GM10248 (cell line): ENCODE measurements around the gene DEPP1.

Source experiments
- CTCF ChIA-PET: fragments of 300-600 bp; sonication (Branson Sonifier 250); formaldehyde crosslinking; extraction: SDS; loops from one replicate; lab custom pipeline; 2021; ENCODE audit warnings: antibody characterized with exemption; lab: Yijun Ruan, JAX
- POLR2A ChIA-PET: fragments of 350-650 bp; sonication (Branson Sonifier 250); formaldehyde crosslinking; extraction: SDS; loops from one replicate; lab custom pipeline; 2020; ENCODE audit warnings: antibody characterized with exemption; lab: Yijun Ruan, JAX
- DNase-seq: peaks from one replicate; pipeline ENCODE4 v3.0.0; 2012; ENCODE audit errors: extremely low spot score
- TF ChIP-seq, protein P1 (sequence below): IDR thresholded peaks from 2 replicates; pipeline ENCODE4 v1.5.1; 2012; ENCODE audit warnings: mild to moderate bottlenecking, low read depth; ENCODE audit errors: extremely low read depth, missing control alignments, control extremely low read depth

Gene DEPP1

DNA sequence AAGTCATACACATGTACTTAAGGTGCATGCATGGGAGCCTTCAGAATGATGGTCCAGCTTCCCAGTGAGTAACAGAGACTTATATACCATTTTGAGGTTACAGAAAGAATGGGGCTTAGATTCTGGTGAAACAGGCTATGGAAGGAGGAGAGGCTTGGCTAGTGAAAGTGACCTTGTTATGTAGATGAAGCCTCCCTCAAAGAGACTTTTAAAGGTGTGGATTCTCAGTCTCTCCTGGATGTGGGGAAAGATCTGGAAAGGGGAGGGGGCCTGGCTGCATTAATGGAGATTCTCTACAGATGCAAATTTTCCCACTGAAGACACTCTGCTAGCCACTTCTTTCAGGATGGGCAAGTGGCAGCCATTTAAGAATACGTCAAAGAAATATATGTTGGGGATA is 13.5 kb downstream of the DEPP1 start:
- ChIA-PET CTCF (interaction anchor here (1.7 to 14.0 kb wide), 5 partner anchors 8 to 31 kb away, joined by 4 to 151 read pairs (median 114); partner anchors contain the start of genes DEPP1 and RASSF4), POLR2A (interaction anchor here (2.0 kb wide), 1 partner anchor 13 kb away, joined by 10 read pairs; the partner anchor contains the start of gene DEPP1)
- TF ChIP-seq, protein P1, sequence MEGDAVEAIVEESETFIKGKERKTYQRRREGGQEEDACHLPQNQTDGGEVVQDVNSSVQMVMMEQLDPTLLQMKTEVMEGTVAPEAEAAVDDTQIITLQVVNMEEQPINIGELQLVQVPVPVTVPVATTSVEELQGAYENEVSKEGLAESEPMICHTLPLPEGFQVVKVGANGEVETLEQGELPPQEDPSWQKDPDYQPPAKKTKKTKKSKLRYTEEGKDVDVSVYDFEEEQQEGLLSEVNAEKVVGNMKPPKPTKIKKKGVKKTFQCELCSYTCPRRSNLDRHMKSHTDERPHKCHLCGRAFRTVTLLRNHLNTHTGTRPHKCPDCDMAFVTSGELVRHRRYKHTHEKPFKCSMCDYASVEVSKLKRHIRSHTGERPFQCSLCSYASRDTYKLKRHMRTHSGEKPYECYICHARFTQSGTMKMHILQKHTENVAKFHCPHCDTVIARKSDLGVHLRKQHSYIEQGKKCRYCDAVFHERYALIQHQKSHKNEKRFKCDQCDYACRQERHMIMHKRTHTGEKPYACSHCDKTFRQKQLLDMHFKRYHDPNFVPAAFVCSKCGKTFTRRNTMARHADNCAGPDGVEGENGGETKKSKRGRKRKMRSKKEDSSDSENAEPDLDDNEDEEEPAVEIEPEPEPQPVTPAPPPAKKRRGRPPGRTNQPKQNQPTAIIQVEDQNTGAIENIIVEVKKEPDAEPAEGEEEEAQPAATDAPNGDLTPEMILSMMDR = no peak
- DNase-seq = no peak

DNA sequence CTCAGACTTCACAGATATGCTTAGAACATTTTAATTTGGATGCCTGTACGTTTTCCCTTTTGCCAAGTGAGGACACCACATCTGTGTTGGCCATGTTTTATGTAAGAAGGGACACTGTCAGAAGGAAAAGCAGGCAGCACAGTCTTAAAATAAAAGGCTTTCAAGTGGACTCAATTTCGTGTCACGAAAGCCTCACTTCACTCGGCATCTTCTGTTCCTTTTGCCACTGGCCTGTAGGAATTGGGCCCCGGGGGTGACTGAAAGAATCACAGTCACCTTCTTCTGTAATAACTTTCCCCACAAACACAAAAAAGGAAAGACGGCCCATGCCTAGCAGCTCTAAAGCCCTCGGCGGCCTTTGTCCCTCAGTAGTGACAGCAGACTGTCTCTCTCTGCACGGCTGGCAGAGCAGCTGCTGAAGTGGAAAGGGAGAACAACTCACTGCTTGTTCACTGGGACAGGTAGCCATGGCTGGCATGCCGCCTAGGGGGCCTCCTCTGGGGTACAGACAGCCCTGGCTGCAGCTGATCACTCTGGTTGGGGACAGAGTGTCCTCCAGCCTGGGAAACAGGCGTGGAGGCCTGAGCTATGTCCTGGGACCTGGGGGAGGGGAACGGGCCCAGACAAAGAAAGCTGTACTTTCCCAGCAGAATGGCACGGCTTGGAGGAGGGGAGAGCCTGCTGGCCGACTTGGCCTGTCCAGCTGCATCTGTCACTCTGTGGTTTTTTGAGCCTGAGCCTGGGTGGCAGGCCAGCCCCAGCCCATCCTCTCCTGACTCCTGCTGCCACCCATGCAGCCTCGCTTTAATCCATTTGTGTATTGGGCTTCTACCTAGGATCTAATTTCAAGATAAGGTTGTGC is 14.6 kb downstream of the DEPP1 start:
- DNase-seq = no peak
- TF ChIP-seq, protein P1 = no peak
- POLR2A ChIA-PET = interaction anchor here (0.8 to 1.7 kb wide), 2 partner anchors 14 to 15 kb away, joined by 3 to 9 read pairs; partner anchors contain the start of gene DEPP1
- CTCF ChIA-PET = interaction anchor here (1.2 to 14.0 kb wide), 8 partner anchors 9 to 38 kb away, joined by 3 to 151 read pairs (median 18); partner anchors contain the start of genes DEPP1 and RASSF4

DNA sequence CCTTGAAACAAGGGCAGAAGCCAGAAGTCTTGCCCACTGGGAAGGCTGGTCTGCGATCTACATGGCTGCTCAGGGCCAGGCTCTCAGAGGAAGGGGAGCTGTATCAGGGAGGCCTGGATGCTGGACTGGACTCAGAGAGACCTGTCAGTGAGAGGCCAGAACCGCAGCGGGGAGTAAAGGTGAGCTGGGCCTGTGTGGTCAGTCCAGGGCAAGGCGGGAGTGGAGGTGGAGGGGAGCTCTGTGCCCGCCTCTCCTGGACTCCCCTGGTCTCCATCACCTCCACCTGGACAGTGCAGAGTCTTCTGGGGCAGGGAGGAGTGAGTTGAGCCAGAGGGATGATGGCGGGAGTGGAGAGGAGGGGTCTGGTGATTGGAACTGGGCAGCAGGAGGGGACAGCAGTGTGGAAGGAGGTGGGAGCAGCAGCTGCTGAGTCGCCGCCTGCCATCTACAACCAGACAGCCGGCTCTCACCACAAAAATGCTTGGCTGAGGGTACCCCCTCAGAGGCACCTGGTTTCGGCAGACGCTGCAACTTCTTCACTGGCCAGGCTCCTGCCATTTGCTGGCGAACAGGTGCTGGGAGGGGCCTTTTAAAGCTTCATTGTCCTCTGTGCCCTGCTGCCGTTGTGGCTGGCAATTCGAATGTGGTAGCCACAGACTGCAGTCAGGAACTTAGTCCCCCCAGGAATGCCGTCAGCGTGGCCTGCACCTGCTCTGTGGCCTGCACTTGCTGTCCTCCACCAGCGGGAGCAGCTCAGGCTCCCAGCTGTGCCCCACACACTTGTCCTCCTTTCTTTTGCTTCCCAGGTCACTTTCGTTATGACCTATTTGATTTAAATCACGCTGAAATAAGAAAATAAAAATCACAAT is 15.5 kb downstream of the DEPP1 start:
- POLR2A ChIA-PET = interaction anchor here (0.8 to 1.7 kb wide), 2 partner anchors 13 to 16 kb away, joined by 3 to 9 read pairs; partner anchors contain the start of gene DEPP1
- TF ChIP-seq, protein P1 = peak; percentile 26
- DNase-seq = no peak
- CTCF ChIA-PET = interaction anchor here (1.2 to 14.0 kb wide), 9 partner anchors 10 to 43 kb away, joined by 3 to 151 read pairs (median 6); partner anchors contain the start of genes DEPP1 and RASSF4

DNA sequence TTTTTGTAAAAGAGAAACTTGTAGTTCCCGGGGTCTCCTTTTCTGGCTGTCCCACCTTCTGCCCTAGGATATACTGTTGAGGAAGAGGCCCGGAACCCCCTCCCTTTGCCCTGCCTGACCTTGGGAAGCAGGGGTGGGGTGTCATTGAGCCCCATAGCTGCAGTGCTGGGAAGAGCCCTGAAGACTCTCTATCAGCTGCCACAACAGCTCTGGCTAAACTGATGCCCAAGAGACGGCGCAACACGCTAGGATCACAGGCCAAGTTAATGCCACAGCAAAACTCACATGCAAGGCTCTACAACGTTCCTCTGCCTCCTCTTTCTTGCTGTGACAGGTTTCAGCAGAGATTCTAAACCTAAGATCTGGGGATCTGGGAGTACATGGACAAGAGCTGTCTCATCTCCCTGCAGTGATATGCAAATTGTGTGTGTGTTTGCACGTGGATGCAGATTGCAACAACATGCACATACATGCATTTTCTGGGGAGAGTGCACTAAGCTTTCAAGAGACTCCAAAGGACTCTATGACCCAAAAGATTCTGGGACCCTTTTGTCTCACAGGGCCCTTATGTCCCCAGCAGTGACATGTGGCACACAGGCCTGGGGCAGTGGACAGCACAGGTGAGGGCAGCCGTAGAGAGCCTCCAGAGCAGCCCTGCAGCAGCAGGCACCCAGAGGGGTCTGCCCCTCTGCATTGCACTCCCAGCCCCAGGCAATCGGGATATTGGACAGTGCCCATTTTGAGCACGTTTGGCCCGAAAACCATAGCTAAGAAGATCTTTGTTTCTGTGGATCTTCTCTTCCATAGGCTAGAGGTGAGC is 16.5 kb downstream of the DEPP1 start:
- TF ChIP-seq, protein P1 = no peak
- CTCF ChIA-PET = interaction anchor here (1.3 to 14.0 kb wide), 6 partner anchors 10 to 42 kb away, joined by 3 to 151 read pairs (median 72); partner anchors contain the start of genes DEPP1 and RASSF4
- POLR2A ChIA-PET = interaction anchor here (0.6 to 0.7 kb wide), 2 partner anchors 12 to 110 kb away, joined by 3 to 4 read pairs; no protein-coding TSS in a partner anchor
- no peak for DNase-seq

DNA sequence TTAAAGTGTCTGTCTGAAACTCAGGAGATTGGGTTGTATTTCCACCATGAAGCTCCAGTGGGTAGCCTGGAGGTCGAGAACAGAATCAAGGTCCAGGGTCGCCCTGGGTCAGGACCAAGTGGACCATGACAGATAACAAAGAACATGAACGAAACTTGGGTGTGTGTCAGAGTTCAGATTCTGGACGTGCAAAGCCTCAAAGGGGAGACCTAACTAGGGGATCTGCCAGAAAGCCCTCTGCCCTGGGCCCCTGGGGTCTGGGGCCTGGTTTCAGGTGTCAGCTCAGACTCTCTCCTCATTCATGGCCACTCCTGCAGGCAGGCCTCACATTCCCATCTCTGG is 17.4 kb downstream of the DEPP1 start:
- DNase-seq = no peak
- ChIA-PET POLR2A (interaction anchor here (0.7 to 1.3 kb wide), 2 partner anchors 18 to 111 kb away, joined by 4 read pairs; partner anchors contain the start of gene DEPP1), CTCF (interaction anchor here (5.1 to 14.0 kb wide), 4 partner anchors 9 to 27 kb away, joined by 29 to 151 read pairs (median 116); partner anchors contain the start of genes DEPP1 and RASSF4)
- TF ChIP-seq, protein P1 = no peak
